22Rv1 (cell line): ENCODE results near the gene B9D2.

Source experiments
- CTCF ChIP-seq: fragments of 450-650 bp; IDR thresholded peaks from 2 replicates; pipeline ENCODE4 v1.5.1; 2017; ENCODE audit warnings: mild to moderate bottlenecking
- ZFX ChIP-seq: fragments of 450-650 bp; IDR thresholded peaks from 2 replicates; pipeline ENCODE4 v1.6.1; 2017; ENCODE audit warnings: antibody characterized with exemption, borderline replicate concordance

- no peak for TF ChIP-seq CTCF
- TF ChIP-seq ZFX: no peak
These were observed 12.5 kb upstream of the B9D2 start, which contains the start of gene TMEM91 for GRCh38 chr19:41376241-41376997.
